ENCODE measurements around the gene IL5. TPM values are rescaled to one million over a fixed set of nuclear protein-coding genes. Genes with fewer than 3 reads are reported as not detected.

The IL5 gene
- total RNA-seq, 1 donor from 2014 or later, result 113 TPM

DNA sequence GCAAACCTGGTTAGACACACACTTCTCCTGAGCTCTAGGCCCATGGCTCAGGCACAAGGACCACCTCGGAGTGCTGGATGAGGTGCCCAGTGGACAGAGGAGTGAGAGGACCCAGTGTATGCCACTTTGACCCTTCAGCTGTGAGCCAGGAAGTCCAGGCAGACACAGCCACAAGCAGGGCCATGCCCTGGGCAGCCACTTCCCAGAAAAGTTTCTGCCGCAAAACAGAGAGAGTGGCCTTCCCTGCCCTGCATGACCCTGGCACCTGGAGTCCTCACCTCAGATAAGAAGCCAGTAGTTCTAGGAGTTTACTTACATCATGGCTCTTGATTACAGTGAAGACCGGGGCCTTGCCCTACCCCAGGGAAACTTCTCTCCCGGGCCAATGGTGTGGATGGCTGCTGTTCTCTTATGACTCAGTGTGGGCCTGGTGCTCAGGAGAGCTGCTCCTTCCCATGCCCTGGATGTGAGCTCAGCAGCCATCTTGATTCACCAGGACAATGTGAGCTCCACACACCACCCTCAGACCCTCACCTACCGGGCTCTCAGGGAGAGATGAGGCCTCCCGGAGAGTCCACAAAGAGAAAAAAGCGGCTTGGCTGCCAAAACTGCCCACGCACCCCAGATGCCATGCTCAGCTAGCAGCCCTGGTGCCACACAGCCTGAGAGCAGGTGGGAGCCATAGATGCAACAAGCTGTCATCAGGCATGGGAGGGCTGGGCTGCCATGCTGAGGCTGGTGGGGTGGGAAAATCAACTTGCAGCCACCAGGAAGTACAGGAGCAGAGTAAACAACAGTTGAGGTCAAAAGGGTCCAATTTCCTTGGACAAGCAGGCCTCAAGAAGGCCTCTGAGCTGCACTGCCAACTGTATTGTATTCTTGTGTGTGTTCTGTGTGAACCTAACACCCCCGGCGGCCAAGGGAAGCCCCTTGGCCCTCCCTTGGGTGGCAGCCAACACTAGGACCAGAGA, 41.1 kb downstream of the IL5 start:
- Mint-ChIP-seq H3K36me3 (ENCODE audit: low read depth) (no peaks in the 10 kb centered on the region), H3K9me3 (no peaks in the 10 kb centered on the region), H3K4me3 (ENCODE audit: low read depth) (no peak overlapping the region), H3K27ac (no peak overlapping the region), H3K4me1 (ENCODE audit: low read depth) (peaks cover 22% of the 10 kb centered on the region), H3K27me3 (ENCODE audit: low read depth) (peaks cover 3% of the 10 kb centered on the region)
- DNase-seq (ENCODE audit: low spot score), result no peak
- intact Hi-C loops (cut with micrococcal nuclease), result loop anchor here (1.0 kb wide), 3 partner anchors 83 to 229 kb away; no protein-coding TSS in a partner anchor

DNA sequence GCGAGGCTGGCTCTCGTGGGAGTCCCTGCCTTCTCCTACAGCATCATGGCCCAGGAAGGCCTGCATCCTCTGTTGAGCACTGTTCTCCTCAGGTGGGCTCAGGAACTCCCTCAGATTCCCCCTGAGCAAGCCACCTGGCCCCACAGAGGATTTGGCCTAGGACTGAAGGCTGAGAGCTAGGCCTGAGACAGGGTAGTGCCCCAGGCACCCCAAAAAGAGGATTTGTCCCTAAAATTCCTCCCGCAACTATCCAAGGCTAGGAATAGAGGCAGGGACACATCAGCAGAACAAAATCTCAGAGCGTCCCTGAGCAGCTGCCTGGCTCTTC, 41.7 kb downstream of the IL5 start:
- intact Hi-C loops (cut with micrococcal nuclease), result loop anchor here (1.0 kb wide), 3 partner anchors 82 to 228 kb away; no protein-coding TSS in a partner anchor
- no peak for DNase-seq (ENCODE audit: low spot score)
- no peaks in the 10 kb centered on the region for H3K9me3 Mint-ChIP-seq
- H3K27ac Mint-ChIP-seq, result no peak overlapping the region
- H3K4me1 Mint-ChIP-seq (ENCODE audit: low read depth), result peaks cover 24% of the 10 kb centered on the region
- H3K4me3 Mint-ChIP-seq (ENCODE audit: low read depth), result no peak overlapping the region
- no peaks in the 10 kb centered on the region for H3K36me3 Mint-ChIP-seq (ENCODE audit: low read depth)
- H3K27me3 Mint-ChIP-seq (ENCODE audit: low read depth), result peaks cover 3% of the 10 kb centered on the region

DNA sequence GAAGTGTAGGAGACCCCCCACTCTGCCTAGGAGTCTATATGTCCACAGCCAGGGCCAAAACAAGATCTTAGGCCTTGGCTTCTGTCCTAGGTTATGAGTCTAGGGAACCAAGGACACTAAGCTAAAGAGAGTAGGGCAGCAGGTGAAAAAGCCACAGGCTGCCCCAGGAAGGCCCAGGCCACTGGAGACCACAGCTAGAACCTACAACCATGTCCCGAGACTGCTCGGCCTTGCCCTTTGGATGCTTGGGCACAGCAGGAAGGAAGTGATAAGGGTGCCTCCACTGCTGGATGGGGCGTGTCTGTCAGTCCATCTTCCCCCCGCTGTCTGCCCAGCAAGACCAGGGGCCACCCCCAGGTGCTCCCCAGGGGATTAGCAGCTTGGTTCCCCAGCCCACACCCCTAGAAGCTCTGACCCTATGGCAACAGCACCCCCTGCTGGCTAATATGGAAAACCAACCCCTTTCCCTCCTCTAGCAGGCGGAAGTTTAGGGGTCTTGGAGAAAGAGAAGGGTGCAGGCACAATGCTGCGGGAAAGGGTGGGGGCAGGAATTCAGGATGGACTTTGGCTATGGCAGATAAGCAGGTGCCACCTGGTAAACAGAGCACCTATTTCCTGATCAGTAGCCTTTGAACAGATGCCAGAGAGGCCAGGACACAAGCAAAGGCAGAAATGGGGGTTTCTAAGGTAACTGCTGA, 42.2 kb downstream of the IL5 start:
- H3K36me3 Mint-ChIP-seq (ENCODE audit: low read depth), result no peaks in the 10 kb centered on the region
- H3K27ac Mint-ChIP-seq, result peak overlapping the region; percentile 58
- peaks cover 22% of the 10 kb centered on the region for H3K4me1 Mint-ChIP-seq (ENCODE audit: low read depth)
- no peaks in the 10 kb centered on the region for H3K9me3 Mint-ChIP-seq
- DNase-seq (ENCODE audit: low spot score), result peak; percentile 69
- H3K4me3 Mint-ChIP-seq (ENCODE audit: low read depth), result no peak overlapping the region
- intact Hi-C loops (cut with micrococcal nuclease), result loop anchor here (1.0 kb wide), 3 partner anchors 82 to 228 kb away; no protein-coding TSS in a partner anchor
- peaks cover under 1% of the 10 kb centered on the region for H3K27me3 Mint-ChIP-seq (ENCODE audit: low read depth)

DNA sequence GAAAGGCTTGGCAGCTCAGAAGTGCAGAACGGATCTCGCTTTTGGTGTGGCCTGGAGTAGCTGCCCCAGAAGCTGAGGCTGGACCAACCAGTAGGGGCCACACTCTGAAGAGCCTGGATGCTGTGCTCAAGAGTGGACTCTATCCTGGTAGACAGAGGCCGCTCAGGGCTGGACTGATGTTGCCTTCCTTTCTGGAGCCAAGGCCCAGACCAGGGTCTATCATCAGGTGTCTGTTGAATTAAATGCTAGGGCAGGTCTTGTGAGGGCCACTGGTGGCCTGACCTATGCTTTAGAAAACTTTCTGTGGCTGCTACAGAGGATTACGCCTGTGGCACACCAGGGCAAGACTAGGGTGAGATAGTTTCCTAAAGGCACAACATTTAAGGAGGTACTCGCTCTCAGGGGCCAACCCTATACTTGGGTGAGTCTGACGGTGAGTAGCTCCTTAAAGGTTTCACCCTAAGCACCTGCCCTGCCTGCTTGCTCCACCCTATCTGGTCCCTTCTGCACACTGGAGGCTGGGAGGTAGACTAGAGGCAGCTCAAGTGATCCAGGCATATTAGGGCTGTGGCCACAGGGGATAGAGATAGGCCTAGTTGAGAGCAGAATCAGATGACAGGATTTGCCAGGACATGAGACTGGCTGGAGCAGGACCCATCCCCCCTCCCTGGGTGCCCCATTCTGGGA, 42.9 kb downstream of the IL5 start:
- intact Hi-C loops (cut with micrococcal nuclease), result no loop called here
- Mint-ChIP-seq H3K4me3 (ENCODE audit: low read depth) (no peak overlapping the region), H3K27me3 (ENCODE audit: low read depth) (no peaks in the 10 kb centered on the region), H3K9me3 (no peaks in the 10 kb centered on the region), H3K36me3 (ENCODE audit: low read depth) (no peaks in the 10 kb centered on the region), H3K27ac (no peak overlapping the region), H3K4me1 (ENCODE audit: low read depth) (peaks cover 20% of the 10 kb centered on the region)
- no peak for DNase-seq (ENCODE audit: low spot score)

DNA sequence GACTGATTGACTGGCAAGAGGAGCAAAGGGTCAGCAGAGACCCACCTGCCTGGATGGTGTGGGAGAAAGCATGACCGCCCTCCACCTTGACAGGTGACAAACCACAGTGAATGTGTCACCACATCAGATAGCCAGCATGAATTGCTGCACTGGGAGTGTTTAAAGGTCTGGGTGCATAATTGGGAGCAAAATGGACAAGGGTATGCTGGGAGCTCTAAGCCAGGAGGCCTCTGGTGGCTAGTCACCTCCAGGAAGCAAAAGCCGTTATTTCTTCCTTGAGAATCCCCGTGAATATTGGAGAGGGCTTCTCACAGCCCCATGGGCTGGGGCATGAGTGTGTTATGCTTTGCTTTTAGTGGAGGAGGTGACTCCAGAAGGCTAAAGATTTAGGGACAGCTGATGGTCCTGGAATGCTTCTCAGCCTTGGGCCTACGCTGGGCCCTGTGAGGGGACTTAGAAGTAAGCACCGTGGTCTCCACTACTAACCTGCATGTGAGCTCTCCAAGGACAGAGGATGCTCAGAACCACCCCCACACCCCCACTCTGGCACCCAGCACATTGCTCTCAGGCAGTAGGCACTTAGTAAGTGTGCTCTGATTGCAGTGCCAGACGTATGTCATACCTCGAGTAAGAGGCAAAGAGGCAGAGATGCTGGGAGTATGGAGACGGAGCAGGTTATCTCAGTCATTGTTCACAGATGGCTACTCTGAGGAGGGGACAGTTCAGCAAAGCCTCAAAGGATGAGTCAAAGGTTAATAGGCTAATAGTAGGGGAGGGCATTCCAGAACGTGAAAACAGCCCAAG, 43.7 kb downstream of the IL5 start:
- Mint-ChIP-seq H3K4me1 (ENCODE audit: low read depth) (peaks cover 26% of the 10 kb centered on the region), H3K27ac (peak overlapping the region; percentile 21), H3K36me3 (ENCODE audit: low read depth) (no peaks in the 10 kb centered on the region), H3K27me3 (ENCODE audit: low read depth) (no peaks in the 10 kb centered on the region), H3K9me3 (no peaks in the 10 kb centered on the region), H3K4me3 (ENCODE audit: low read depth) (no peak overlapping the region)
- intact Hi-C loops (cut with micrococcal nuclease), result loop anchor here (5.0 to 10.0 kb wide), 4 partner anchors 322 to 555 kb away; partner anchors contain the start of genes AFF4 and HSPA4
- DNase-seq (ENCODE audit: low spot score), result no peak

DNA sequence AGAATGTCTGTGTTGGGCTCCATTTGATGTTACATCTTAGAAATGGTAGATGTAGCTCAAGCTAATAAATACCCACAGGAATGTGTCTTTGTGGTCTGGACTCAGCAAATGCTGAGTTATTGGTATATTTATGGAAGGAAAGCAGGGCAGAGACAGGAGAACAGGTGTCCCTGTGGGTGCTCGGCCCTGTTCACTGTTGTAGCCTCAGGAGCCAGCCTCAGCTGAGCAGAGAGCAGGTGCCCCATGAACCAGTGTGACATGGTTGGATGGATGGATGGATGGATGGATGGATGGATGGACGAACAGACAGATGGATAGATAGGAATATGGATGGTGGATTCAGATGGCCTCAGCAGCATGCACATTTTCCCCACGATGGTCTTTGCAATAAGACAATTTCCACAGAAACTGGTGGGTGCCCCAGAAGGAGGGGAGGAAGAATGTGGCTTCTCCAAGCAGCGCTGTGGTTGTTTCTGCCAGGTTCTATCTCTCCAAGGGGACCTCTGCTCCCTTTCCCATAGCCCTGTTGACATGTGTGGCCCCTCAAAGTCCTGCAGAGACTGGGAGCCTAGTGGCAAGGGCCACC, 44.5 kb downstream of the IL5 start:
- peak overlapping the region; percentile 48 for H3K27ac Mint-ChIP-seq
- no peak overlapping the region for H3K4me3 Mint-ChIP-seq (ENCODE audit: low read depth)
- no peaks in the 10 kb centered on the region for H3K27me3 Mint-ChIP-seq (ENCODE audit: low read depth)
- DNase-seq (ENCODE audit: low spot score), result no peak
- H3K36me3 Mint-ChIP-seq (ENCODE audit: low read depth), result no peaks in the 10 kb centered on the region
- intact Hi-C loops (cut with micrococcal nuclease), result loop anchor here (5.0 to 10.0 kb wide), 4 partner anchors 321 to 556 kb away; partner anchors contain the start of genes AFF4 and HSPA4
- H3K4me1 Mint-ChIP-seq (ENCODE audit: low read depth), result peaks cover 34% of the 10 kb centered on the region
- no peaks in the 10 kb centered on the region for H3K9me3 Mint-ChIP-seq

DNA sequence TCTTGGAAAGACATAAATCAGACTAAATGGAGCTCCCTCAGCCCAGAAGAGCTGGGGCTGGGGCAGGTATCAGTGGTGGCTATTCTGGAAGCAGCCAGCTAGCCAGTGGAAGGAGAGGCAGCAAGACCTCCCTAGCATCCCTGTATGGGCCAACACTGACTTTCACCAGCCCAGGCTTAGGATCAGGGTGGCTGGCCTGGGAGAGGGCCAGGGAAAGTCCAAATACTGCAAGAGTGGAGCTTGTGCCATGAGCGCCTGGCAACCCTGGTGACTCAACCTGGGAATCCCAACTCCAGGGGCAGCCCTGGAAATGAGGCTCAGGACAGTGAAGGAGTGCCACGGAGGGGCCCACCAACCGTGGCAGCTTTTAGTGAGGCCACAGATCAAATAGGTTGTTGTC, 45.2 kb downstream of the IL5 start:
- Mint-ChIP-seq H3K4me3 (ENCODE audit: low read depth) (no peak overlapping the region), H3K27ac (no peak overlapping the region), H3K27me3 (ENCODE audit: low read depth) (no peaks in the 10 kb centered on the region), H3K36me3 (ENCODE audit: low read depth) (no peaks in the 10 kb centered on the region), H3K9me3 (no peaks in the 10 kb centered on the region), H3K4me1 (ENCODE audit: low read depth) (peaks cover 41% of the 10 kb centered on the region)
- DNase-seq (ENCODE audit: low spot score), result no peak
- intact Hi-C loops (cut with micrococcal nuclease), result loop anchor here (5.0 to 10.0 kb wide), 4 partner anchors 321 to 557 kb away; partner anchors contain the start of genes AFF4 and HSPA4

DNA sequence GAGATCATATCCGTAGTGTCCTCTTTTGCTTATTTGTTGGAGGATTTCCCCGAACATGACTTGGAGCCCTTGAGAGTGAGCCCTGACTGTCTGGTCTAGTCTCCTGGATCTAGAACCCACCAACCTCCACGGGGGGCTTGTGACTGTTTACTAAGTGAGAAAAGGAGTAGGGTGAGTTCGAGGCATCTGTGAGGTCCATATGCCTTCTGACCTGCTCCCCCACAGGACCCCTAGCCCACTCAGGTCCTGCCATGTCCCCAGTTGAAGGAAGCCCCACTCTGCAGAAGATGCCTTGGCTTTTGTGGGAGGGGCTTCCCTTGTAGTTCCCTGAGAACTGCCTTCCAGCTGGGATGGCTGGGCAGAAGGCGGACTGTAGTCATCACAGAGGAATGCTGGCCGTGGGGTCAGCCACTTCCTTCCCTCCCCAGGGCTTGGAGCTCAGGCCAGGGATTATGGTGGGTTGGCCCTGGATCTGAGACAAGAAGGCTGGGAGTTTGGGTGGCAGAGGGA, 45.8 kb downstream of the IL5 start:
- no peak for DNase-seq (ENCODE audit: low spot score)
- intact Hi-C loops (cut with micrococcal nuclease), result loop anchor here (5.0 to 10.0 kb wide), 4 partner anchors 320 to 557 kb away; partner anchors contain the start of genes AFF4 and HSPA4
- Mint-ChIP-seq H3K9me3 (no peaks in the 10 kb centered on the region), H3K4me1 (ENCODE audit: low read depth) (peaks cover 46% of the 10 kb centered on the region), H3K4me3 (ENCODE audit: low read depth) (peak overlapping the region; percentile 78), H3K27me3 (ENCODE audit: low read depth) (no peaks in the 10 kb centered on the region), H3K27ac (peak overlapping the region; percentile 71), H3K36me3 (ENCODE audit: low read depth) (no peaks in the 10 kb centered on the region)

DNA sequence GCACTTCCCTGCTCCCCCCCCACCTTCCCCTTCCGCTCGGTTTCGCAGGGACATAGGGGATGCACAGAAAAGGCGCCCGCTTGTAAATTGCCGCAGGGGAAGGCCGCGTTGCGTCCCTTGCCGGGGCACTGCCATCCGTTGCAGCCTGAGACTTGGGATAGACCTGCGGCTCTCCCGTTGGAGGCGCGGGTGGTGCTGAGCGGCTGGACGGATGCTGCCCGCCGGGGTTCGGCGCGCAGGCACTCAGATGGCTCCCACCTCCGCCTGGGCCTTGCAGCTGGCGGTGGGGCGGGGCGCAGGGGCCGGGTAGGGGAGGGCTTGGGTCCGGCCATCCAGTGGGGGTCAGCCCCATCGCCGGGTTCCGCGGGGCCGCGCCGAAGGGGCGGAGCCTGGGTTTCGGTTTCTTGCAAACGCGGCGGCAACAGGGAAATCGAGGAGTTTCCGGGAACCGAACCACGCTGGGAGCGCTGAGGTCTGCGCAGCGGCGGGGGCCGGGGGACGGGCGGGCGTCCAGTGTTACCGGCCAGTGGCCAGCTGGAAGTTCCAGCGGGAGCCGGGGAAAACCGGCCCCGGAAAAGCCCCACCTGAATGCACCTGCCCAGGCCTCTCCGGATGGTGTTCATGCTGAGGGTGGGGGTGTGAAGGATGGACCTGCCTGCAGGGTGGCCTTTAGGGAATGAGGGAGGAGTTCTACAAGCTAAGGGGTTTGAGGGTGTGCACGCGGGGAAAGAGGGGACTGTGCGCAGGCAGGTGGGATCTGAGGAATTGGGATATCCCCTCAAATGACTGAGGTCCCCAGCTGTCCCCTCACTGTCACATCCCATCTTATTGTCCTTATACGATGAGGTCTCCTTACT, 46.5 kb downstream of the IL5 start:
- Mint-ChIP-seq H3K4me3 (ENCODE audit: low read depth) (peak overlapping the region; percentile 88), H3K36me3 (ENCODE audit: low read depth) (no peaks in the 10 kb centered on the region), H3K27me3 (ENCODE audit: low read depth) (no peaks in the 10 kb centered on the region), H3K4me1 (ENCODE audit: low read depth) (peaks cover 51% of the 10 kb centered on the region), H3K9me3 (no peaks in the 10 kb centered on the region), H3K27ac (peak overlapping the region; percentile 89)
- DNase-seq (ENCODE audit: low spot score), result peak; percentile 70
- intact Hi-C loops (cut with micrococcal nuclease), result loop anchor here (1.0 to 10.0 kb wide), 6 partner anchors 72 to 558 kb away; partner anchors contain the start of genes AFF4 and HSPA4

DNA sequence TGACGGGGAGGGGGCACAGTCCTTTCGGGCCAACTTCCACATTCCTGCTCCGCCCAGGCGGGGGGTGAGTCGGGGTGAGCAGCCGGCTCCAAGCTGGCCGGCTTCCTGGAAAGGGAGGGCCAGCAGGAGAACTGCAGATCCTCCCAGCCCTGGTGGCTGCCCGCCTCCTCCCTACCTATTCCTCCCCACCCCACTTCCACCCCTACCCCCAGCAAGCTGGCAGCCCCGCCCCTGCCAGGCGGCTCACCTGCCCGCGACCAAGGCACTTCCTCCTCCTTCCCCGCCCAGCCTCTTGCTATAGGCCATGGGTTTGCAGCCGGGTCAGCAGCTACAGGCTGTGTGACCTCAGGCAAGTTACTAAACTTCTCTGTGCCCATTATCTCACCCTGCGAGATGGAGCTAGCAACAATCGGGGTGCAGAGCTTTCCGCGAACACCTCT, 47.1 kb downstream of the IL5 start:
- H3K4me1 Mint-ChIP-seq (ENCODE audit: low read depth), result peaks cover 56% of the 10 kb centered on the region
- H3K36me3 Mint-ChIP-seq (ENCODE audit: low read depth), result no peaks in the 10 kb centered on the region
- peak overlapping the region; percentile 88 for H3K4me3 Mint-ChIP-seq (ENCODE audit: low read depth)
- intact Hi-C loops (cut with micrococcal nuclease), result loop anchor here (1.0 to 10.0 kb wide), 6 partner anchors 71 to 559 kb away; partner anchors contain the start of genes AFF4 and HSPA4
- DNase-seq (ENCODE audit: low spot score), result peak; percentile 89
- no peaks in the 10 kb centered on the region for H3K27me3 Mint-ChIP-seq (ENCODE audit: low read depth)
- no peaks in the 10 kb centered on the region for H3K9me3 Mint-ChIP-seq
- peak overlapping the region; percentile 89 for H3K27ac Mint-ChIP-seq
